ENCODE data around the gene SHISA9.

Gene SHISA9

GRCh38 chr16:13021996-13022395 is 120.6 kb downstream of the SHISA9 start:
- DNase-seq (ENCODE audit: low spot score) = no peak

GRCh38 chr16:13029786-13030185 is 128.4 kb downstream of the SHISA9 start:
- no peak for DNase-seq (ENCODE audit: low spot score)

DNA sequence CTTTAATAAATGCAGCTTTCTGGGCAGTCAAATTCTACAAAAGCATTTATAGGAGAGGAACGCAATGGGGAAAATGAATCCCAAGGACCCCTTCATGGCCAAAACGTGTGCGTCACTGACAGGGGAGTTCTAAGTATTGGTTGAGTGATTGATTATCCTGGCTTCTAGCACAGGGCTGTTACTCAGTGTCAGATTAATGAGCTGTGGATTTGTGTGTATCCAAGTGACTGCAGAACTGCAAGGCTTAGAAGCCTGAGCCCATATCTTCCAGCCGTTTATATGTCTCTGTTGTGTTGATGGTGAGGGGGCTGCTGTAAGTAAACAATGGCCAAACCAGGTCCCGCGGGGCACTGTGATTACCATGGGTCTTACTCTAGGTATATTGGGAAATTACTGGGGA is 129.4 kb downstream of the SHISA9 start:
- DNase-seq (ENCODE audit: low spot score) = no peak

DNA sequence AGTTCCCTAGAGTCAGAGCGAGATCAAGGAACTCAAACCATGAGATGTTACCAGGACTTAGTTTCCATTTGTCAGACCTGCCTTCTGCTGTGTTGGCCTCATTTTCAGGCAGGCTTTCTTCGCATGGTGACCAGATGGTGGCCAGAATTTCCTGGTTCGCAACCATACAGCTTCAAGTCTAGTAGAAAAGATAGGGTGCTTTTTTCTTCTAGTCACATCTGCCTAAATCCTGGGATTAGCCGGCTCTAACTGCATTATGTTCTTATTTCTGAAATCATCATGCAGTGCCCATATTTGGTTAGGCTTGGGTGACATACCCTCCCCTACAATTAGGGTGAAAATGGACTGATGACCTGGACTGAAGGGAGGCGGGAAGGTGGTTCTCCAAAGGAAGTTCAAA is 131.5 kb downstream of the SHISA9 start:
- no peak for DNase-seq (ENCODE audit: low spot score)

DNA sequence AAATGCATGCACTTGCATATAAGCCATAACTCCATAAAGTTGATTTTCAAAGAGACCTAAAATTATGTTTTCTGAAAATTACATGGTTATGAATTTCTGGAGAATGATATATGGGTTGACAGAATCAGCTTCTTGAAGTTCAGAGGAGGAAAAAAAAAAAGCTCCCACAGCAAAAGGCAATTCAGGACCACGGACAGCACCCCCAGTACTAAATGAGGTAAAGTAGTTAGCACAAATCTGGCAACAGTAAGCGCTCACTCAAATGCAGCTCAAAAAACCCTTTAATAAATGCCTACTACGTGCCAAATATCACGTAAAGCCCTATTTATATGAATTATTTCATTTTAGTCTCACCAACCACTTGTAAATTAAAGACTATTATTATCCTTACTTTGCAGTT is 135.2 kb downstream of the SHISA9 start:
- DNase-seq (ENCODE audit: low spot score) = peak; percentile 5

GRCh38 chr16:13038591-13038990 is 137.2 kb downstream of the SHISA9 start:
- DNase-seq (ENCODE audit: low spot score) = no peak

- DNase-seq (ENCODE audit: low spot score) = no peak
These were observed 138.1 kb downstream of the SHISA9 start for GRCh38 chr16:13039526-13039925.

GRCh38 chr16:13041180-13041579 is 139.8 kb downstream of the SHISA9 start:
- no peak for DNase-seq (ENCODE audit: low spot score)

GRCh38 chr16:13041646-13042290 is 140.4 kb downstream of the SHISA9 start:
- no peak for DNase-seq (ENCODE audit: low spot score)

GRCh38 chr16:13042291-13042685 is 140.9 kb downstream of the SHISA9 start:
- DNase-seq (ENCODE audit: low spot score) = no peak

DNA sequence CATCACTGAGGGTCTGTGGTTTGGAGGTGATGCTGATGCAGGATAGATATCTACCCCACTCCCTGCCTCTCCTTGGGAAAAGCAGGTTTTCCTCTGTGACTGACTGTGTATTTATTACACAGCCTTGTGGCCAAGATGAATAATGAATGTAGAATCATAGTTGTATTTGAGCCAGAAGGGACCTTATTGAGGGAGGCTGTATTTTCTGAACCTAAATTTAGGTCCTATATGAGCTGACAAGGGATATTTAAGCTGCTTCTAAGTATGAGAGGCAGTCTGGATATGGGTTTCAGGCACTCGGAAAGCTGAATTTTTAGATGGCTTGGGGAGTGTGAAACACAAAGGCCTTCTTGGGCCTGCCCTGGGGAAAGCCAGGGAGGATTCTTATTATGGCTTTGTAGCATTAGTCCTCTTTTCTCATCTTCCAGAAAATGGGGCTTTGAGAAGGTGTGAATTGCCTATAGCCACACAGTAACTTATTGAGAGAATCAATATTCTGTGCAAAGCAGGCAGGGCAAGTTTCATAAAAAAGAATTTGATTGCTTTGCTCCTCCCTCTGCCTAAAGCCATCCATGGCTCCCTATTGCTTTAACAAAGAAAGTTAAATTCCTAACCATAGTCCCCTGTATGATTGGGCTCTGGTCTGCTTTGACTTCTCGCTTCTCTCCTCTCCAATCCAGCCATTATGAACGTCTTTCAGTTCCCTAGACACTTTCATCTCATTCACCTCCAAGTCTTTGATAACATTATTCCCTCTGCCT is 144.8 kb downstream of the SHISA9 start:
- DNase-seq (ENCODE audit: low spot score) = no peak

DNA sequence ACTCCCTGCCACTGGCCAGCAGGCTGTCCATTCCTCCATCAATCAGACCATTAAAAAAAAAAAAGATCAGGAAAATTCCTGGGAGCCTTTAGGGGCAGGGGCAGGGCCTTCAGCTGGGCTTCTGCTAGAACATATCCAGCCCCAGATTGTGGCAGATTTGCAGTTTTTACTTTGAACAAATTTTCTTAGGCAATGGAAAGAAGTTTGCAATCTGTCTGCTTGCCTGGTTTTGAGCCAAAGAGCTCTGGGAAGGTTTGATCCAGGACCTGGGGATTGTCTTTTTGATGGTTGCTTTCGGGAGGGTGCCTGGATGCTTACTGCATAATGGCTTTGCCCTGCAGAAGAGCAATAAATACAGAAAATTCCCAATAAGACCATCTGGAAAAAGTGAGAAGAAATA is 145.9 kb downstream of the SHISA9 start:
- no peak for DNase-seq (ENCODE audit: low spot score)

DNA sequence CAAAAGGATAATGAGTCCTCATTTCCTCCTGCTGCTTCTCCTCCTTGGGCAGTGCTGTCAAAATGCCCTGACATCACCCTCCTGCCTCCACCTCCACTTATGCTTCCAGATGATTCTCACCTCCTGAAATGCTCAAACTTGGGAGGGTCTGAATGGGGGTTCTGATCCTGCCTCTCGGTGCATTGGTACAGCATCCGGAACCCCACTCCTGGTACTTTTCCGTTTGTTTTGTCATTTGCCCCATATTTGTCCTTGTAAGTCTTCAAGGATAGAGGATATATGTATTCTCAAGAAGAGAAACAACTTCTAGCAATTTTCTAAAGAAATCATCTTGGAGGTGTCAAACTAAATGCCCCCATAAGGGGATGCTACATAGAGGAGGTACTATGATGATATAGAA is 148.3 kb downstream of the SHISA9 start:
- no peak for DNase-seq (ENCODE audit: low spot score)

GRCh38 chr16:13052431-13052830 is 151.0 kb downstream of the SHISA9 start:
- DNase-seq (ENCODE audit: low spot score) = no peak

GRCh38 chr16:13055480-13055879 is 154.1 kb downstream of the SHISA9 start:
- no peak for DNase-seq (ENCODE audit: low spot score)

DNA sequence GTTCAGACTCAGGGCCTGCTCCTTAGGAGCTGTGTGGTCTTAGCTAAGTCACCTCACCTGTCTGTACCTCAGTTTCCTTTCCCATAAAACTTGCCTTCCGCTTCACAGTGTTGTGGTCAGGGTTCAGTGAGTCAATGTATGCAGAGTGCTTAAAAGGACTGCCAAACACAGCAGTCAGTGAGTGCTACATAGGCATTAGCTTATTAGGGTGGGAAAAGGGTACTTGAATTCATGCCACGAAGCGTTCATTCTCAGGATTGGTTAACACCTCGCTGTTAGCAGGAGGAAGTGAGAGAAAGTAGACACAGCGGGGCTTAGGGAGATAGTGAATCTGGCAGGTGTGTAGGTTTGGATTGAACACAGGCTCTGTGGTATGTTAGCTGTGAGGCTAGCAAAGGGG is 155.2 kb downstream of the SHISA9 start:
- no peak for DNase-seq (ENCODE audit: low spot score)

DNA sequence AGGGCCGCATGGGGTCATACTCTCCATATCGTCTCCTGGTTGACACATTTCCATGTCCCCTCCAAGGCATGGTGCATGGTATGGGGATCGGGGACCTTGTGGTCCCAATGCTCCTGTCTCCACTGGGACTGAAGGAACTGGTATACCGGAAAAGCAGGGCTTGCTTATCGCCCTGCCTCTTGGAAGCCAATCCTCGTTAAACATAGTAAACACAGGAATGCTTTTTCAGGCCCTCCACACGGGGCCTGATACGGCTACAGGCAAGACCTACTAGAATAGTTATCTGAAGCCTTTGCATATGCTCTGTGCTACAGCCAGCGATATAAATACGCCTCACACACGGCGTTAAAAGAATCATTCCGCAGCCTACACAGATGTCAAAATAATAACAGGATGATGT is 159.5 kb downstream of the SHISA9 start:
- no peak for DNase-seq (ENCODE audit: low spot score)

- DNase-seq (ENCODE audit: low spot score) = no peak
These were observed 160.3 kb downstream of the SHISA9 start for GRCh38 chr16:13061691-13062090.

DNA sequence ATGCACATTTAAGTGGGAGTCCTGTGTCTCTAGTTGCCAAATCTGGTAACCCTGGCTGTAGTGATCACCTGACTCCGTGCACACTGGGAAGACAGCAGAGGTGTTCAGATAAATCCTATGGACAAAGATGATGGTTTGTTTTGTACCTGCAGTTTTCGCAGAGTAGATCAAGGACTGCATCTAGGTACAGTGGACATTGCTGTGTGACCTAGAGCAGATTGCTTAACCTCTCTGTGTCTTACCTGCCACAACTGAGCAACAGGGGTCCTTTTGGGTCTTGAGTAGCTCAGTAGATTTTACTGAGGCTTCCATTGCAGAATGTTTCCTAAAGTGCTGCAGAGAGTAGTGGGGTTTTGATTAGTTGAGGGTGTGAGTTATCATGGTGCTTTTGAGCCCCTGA is 160.8 kb downstream of the SHISA9 start:
- no peak for DNase-seq (ENCODE audit: low spot score)

- DNase-seq (ENCODE audit: low spot score) = no peak
These were observed 162.1 kb downstream of the SHISA9 start for GRCh38 chr16:13063457-13063856.

- no peak for DNase-seq (ENCODE audit: low spot score)
These were observed 163.4 kb downstream of the SHISA9 start for GRCh38 chr16:13064821-13065220.

- no peak for DNase-seq (ENCODE audit: low spot score)
These were observed 166.2 kb downstream of the SHISA9 start for GRCh38 chr16:13067648-13068047.

GRCh38 chr16:13068912-13069583 is 167.7 kb downstream of the SHISA9 start:
- DNase-seq (ENCODE audit: low spot score) = no peak

Data from cerebellar cortex (tissue), 1 donor.